Fibroblast of pulmonary artery (primary cell): ENCODE measurements around the gene CDCP1.

Source experiments
- DNase-seq: peaks from one replicate; pipeline ENCODE4 v3.0.0-alpha.2; 2010; ENCODE audit warnings: low read depth
- H3K4me3 ChIP-seq: replicated peaks from 2 replicates; pipeline ENCODE4 v1.5.1; 2011; ENCODE audit warnings: low read depth, mild to moderate bottlenecking, control low read depth, low read length, moderate library complexity
- CTCF ChIP-seq: IDR thresholded peaks from 2 replicates; pipeline ENCODE4 v1.5.1; 2011; ENCODE audit warnings: mild to moderate bottlenecking, control low read depth, low read length, inconsistent platforms; ENCODE audit errors: missing control alignments

Gene CDCP1

GRCh38 chr3:45035441-45036301 lies 110.5 kb downstream of the CDCP1 start:
- no peak for DNase-seq
- H3K4me3 ChIP-seq, result peak overlapping the region; percentile 35
- no peak for TF ChIP-seq CTCF

- no peak overlapping the region for H3K4me3 ChIP-seq
- no peak for TF ChIP-seq CTCF
- no peak for DNase-seq
Measured at GRCh38 chr3:45034612-45035252, 111.4 kb downstream of the CDCP1 start.

DNA sequence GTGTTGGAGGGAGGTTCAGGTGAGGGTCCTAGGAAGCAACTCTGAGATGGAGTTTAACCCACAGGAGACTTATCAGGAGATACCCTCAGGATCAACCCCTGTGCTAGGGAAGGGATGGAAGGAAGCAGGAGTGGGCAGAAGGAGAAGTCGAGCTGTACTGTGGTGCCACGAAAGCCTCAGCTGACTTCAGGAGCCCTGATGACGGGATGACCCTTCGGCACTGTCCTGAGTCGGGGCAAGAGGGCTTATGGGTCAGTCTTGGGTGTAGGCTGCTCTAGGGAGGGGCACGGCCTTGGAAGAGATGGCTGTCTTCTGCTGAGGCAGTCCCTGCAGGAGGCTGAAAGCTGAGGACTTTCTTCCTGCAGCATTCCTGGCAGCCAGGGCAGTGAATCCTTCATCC lies 112.4 kb downstream of the CDCP1 start:
- H3K4me3 ChIP-seq, result no peak overlapping the region
- DNase-seq, result no peak

More for the DNA sequence above, 112.4 kb downstream of the CDCP1 start:
- TF ChIP-seq CTCF, result no peak
